Esophagus squamous epithelium (tissue), 5 donors: Measurements from ENCODE around the gene RILPL1. TPM values are rescaled to one million over a fixed set of nuclear protein-coding genes. Genes with fewer than 3 reads are reported as not detected.
"Not testable (repeated sequence)": the region's sequence is repeated elsewhere in the genome, so short reads cannot be mapped to it uniquely, and the experiment has no call there.

Experiments
- DNase-seq: peaks from one replicate; lab custom pipeline; 2025; lab: John Stamatoyannopoulos, UW
- H3K27ac ChIP-seq, 4 donors: fragments of 200-600 bp; sonication (generic); one replicate each; pipeline ENCODE4 v1.5.1; 2016 to 2019; ENCODE audit warnings: mild to moderate bottlenecking in 1 of 4
- H3K27me3 ChIP-seq, 4 donors: fragments of 200-600 bp; sonication (generic); 1 replicate in 3 of 4; 2 replicates in 1 of 4; pipeline versions ENCODE4 v1.5.1 to v1.6.0; 2017 to 2021; ENCODE audit warnings: antibody characterized with exemption in 1 of 4
- H3K36me3 ChIP-seq, 3 donors: fragments of 200-600 bp; sonication (generic); one replicate each; pipeline ENCODE4 v1.5.1; 2016 to 2019
- H3K4me1 ChIP-seq, 3 donors: fragments of 200-600 bp; sonication (generic); one replicate each; pipeline ENCODE4 v1.5.1; 2017 to 2019
- H3K4me3 ChIP-seq, 4 donors: fragments of 200-600 bp; sonication (generic); 1 replicate in 3 of 4; 2 replicates in 1 of 4; pipeline ENCODE4 v1.5.1; 2016 to 2019; ENCODE audit warnings: mild to moderate bottlenecking in 2 of 4, moderate library complexity in 1 of 4
- H3K9me3 ChIP-seq, 3 donors: fragments of 200-600 bp; sonication (generic); one replicate each; pipeline ENCODE4 v1.5.1; 2016 to 2019
- CTCF ChIP-seq, 6 experiments: fragments of 450-650 bp in 4 of 6; fragments of 200-600 bp in 2 of 6; sonication (generic) in 2 of 6; IDR thresholded peaks; one replicate each; pipeline ENCODE4 v1.5.1; 2016 to 2019; ENCODE audit warnings: antibody characterized with exemption in 6 of 6, mild to moderate bottlenecking in 4 of 6, moderate library complexity in 4 of 6
- POLR2A ChIP-seq, 4 donors: fragments of 450-650 bp; IDR thresholded peaks; one replicate each; pipeline ENCODE4 v1.6.1; 2017; ENCODE audit warnings: antibody characterized with exemption in 4 of 4, mild to moderate bottlenecking in 4 of 4, moderate library complexity in 3 of 4
- WGBS, 2 donors: methylation state at CpG; one replicate each; pipeline ENCODE4 v1.1.5; 2018; 5-methylcytosine and 5-hydroxymethylcytosine counted together
- intact Hi-C: fragments of 100-400 bp; cut with DNase I; formaldehyde crosslinking; loops from one replicate; pipeline ENCODE4 v1.15.0; 2022
- total RNA-seq, 4 donors: library from RNA; depleted of rRNA; stranded (reverse); fragments of >200 nt; gene quantifications; one replicate each; pipeline ENCODE4 v1.1.0, GENCODE V29; 2016
- donor health status: DM: yes; HTN: yes; CAD: no.

RILPL1 gene
- total RNA-seq, 4 donors from 2014 or later: 4.6 to 14.5 (median 7.0) TPM

DNA sequence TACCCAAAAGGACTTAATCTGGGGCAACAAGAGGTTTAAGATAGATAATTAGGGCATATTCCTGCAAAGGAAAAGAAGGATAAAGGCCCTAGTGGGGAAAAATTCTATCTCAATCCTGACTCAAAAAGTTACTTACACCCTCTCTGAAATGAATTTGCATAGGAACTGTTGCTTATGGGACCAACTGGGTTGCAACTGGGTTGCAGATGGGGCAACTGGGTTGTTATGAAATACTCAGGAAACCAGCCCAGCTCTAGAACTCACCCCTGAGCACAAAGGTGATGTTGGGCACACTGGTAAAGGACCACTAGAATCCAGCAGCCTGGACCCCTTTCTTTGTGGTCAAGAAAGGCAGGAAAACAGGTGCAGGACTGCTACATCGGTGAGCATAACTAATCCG, 17.2 kb upstream of the RILPL1 start:
- no peaks in the 10 kb centered on the region for H3K36me3 ChIP-seq
- no peak overlapping the region for H3K4me3 ChIP-seq
- TF ChIP-seq POLR2A (IDR thresholded peaks at IDR 0.05) (no peak), CTCF (IDR thresholded peaks at IDR 0.05) (no peak)
- no peak for DNase-seq
- intact Hi-C loops: no loop called here
- H3K9me3 ChIP-seq: peaks cover 0 to 4% (median 0%) of the 10 kb centered on the region in 3 donors
- WGBS, 2 donors: 90 to 100% methylated on average over 2 of the region's 2 CpGs
- no peak overlapping the region for H3K27ac ChIP-seq
- no peaks in the 10 kb centered on the region for H3K27me3 ChIP-seq
- H3K4me1 ChIP-seq: no peaks in the 10 kb centered on the region

DNA sequence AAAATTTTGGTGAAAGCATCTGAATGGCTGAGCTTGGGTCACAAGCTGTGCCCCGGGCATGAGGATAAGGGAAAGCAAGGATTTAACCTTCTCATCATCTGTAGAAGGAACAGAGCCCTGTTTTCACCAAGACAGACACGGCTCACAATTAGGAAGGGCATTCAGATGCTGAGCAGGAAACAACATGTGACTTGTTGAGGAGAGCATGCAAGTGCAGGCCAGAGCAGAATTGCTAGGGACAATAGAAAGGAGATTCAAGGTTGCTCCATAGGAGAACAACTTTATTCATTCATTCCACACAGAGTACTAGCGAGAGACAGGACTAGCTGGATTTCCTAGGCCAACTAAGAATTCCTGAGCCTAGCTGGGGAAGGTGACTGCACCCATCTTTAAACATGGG, 14.6 kb upstream of the RILPL1 start:
- Histone ChIP-seq H3K27ac (no peak overlapping the region), H3K9me3 (peaks cover 0 to 4% (median 0%) of the 10 kb centered on the region in 3 donors), H3K36me3 (no peaks in the 10 kb centered on the region), H3K4me3 (no peak overlapping the region), H3K27me3 (no peaks in the 10 kb centered on the region), H3K4me1 (no peaks in the 10 kb centered on the region)
- no peak for DNase-seq
- 47 to 54% methylated on average over 3 of the region's 3 CpGs for WGBS, 2 donors
- intact Hi-C loops: no loop called here
- TF ChIP-seq POLR2A (IDR thresholded peaks at IDR 0.05): no peak
- no peak for TF ChIP-seq CTCF (IDR thresholded peaks at IDR 0.05)

DNA sequence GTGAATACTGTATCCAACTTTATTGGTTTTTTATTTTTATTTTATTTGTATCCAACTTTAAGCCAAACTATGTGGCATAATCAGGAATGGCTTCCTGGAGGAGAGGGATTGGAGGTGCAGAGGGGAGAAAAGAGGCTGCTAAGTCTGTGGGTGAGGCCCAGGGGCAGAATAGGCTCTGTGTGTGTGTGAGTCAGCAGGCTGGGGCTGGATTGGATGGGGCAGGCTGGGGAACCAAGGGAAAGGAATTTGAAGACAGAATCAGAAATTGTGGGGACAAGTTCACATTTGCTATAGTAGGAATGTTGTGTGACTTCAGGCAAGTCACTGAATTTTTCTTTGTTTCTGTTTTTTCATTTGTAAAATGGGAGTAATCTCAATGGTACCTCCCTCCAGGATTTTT, 12.8 kb upstream of the RILPL1 start:
- no peak overlapping the region for H3K27ac ChIP-seq
- no peaks in the 10 kb centered on the region for H3K36me3 ChIP-seq
- peaks cover 0 to 4% (median 0%) of the 10 kb centered on the region in 3 donors for H3K9me3 ChIP-seq
- no peak for TF ChIP-seq POLR2A (IDR thresholded peaks at IDR 0.05)
- no peak for TF ChIP-seq CTCF (IDR thresholded peaks at IDR 0.05)
- DNase-seq: no peak
- H3K27me3 ChIP-seq: no peaks in the 10 kb centered on the region
- no peaks in the 10 kb centered on the region for H3K4me1 ChIP-seq
- intact Hi-C loops: no loop called here
- H3K4me3 ChIP-seq: no peak overlapping the region

DNA sequence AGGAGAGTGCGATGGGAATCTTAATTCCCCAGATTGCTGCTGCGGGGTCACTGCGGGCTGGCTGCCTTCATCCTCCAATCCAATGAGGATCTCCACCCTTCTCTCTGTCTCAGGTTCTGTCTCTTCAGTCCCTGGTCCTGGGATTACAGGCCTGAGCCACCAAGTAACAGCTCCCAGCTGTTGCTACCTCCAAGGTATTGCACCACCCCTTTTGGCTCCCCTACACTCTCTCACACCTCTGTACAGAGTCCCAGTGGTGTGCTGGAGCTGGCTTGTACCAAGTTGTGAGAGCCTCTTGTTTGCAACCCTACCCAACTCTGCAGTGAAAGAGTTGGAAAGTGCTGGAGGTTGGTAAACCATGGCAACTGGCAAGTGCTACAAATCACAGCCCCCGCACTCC, 10.0 kb upstream of the RILPL1 start:
- no peak overlapping the region for H3K4me3 ChIP-seq
- 92 to 97% methylated on average over 4 of the region's 4 CpGs for WGBS, 2 donors
- no peaks in the 10 kb centered on the region for H3K4me1 ChIP-seq
- H3K27me3 ChIP-seq: no peaks in the 10 kb centered on the region
- TF ChIP-seq CTCF (IDR thresholded peaks at IDR 0.05) (no peak), POLR2A (IDR thresholded peaks at IDR 0.05) (no peak)
- no peaks in the 10 kb centered on the region for H3K36me3 ChIP-seq
- no peak for DNase-seq
- peaks cover 0 to 4% (median 0%) of the 10 kb centered on the region in 3 donors for H3K9me3 ChIP-seq
- intact Hi-C loops: no loop called here
- H3K27ac ChIP-seq: no peak overlapping the region

GRCh38 chr12:123540899-123541662, 7.6 kb upstream of the RILPL1 start:
- Histone ChIP-seq H3K27me3 (no peaks in the 10 kb centered on the region), H3K27ac (no peak overlapping the region), H3K4me3 (no peak overlapping the region), H3K4me1 (no peaks in the 10 kb centered on the region), H3K36me3 (no peaks in the 10 kb centered on the region), H3K9me3 (no peaks in the 10 kb centered on the region)
- intact Hi-C loops: no loop called here
- TF ChIP-seq POLR2A (IDR thresholded peaks at IDR 0.05): no peak
- WGBS, 2 donors: 79 to 85% methylated on average over 12 of the region's 15 CpGs
- no peak for DNase-seq

DNA sequence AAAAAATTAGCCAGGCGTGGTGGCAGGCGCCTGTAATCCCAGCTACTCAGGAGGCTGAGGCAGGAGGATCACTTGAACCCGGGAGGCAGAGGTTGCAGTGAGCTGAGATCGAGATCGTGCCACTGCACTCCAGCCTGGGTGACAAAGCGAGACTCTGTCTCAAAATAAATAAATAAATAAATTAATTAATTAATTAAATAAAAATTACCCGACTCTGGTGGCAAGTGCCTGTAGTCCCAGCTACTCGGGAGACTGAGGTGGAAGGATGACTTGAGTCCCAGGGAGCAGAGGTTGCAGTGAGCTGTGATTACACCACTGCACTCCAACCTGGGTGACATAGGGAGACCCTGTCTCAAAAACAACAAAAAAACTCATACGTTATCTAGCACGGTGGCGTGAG, 2.4 kb upstream of the RILPL1 start:
- H3K4me1 ChIP-seq: peaks cover 16 to 32% (median 19%) of the 10 kb centered on the region in 3 donors
- H3K27ac ChIP-seq, H3K36me3 ChIP-seq, H3K9me3 ChIP-seq, intact Hi-C loops, H3K4me3 ChIP-seq, DNase-seq, H3K27me3 ChIP-seq: not testable (repeated sequence)
- WGBS, 2 donors: 76 to 79% methylated on average over 11 of the region's 11 CpGs
